ENCODE data around the gene SMG6. TPM values are rescaled to one million over a fixed set of nuclear protein-coding genes. Genes with fewer than 3 reads are reported as not detected.
A peak's percentile ranks its signal among the peaks of the same experiment; 100 is the strongest.

Gene SMG6
- total and polyA plus RNA-seq, 2 of the 13 experiments (the other 11 are each of a cell fraction or from before 2014, with no cell fraction given) = 4.6 to 14.6 TPM

DNA sequence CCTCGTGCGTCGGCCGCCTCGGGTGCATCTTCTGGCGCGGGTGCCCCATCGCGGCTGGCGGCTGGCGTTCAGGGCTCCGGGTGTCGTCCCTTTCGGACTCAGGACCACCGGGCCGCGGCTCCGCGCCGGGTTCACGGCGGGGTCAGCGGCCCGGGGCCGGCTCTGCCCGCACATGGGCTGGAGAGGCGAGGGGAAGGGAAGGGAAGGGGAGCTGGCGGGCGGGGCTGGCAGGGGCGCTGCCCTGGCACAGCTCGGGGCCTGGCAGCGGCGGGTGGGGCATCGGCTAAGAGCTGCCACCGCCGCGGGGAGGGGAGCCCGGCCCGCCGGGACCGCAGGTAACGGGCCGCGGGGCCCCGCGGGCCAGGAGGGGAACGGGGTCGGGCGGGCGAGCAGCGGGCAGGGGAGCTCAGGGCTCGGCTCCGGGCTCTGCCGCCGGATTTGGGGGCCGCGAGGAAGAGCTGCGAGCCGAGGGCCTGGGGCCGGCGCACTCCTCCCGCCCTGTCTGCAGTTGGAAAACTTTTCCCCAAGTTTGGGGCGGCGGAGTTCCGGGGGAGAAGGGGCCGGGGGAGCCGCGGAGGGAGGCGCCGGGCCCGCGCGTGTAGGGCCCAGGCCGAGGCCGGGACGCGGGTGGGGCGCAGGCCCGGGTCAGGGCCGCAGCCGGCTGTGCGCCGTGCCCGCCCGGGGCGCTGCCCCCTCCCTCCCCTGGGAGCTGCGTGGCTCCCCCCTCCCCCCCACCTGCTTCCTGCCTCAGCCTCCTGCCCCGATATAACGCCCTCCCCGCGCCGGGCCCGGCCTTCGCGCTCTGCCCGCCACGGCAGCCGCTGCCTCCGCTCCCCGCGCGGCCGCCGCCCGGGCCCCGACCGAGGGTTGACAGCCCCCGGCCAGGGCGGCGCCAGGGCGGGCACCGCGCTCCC is 248.0 kb downstream of the SMG6 start:
- no TSS peak for BruUV-seq (replicated peaks)
- ChIA-PET CTCF (ENCODE audit: low intra/inter-chr PET ratio, low total read pairs) (interaction anchor here (1.1 to 3.8 kb wide), 2 partner anchors 188 to 189 kb away, joined by 3 to 37 read pairs; no protein-coding TSS in a partner anchor), POLR2A (interaction anchor here (1.1 to 1.5 kb wide), 2 partner anchors 189 to 247 kb away, joined by 3 to 7 read pairs; no protein-coding TSS in a partner anchor)
- FAIRE-seq (no peak), DNase-seq (ENCODE audit: low spot score) (no peak), ATAC-seq (peak; percentile 6)
- H3K27ac ChIP-seq (ENCODE audit: extremely low read length, insufficient read depth, low read length) = no peak overlapping the region
- in situ Hi-C loops (cut with HindIII; ENCODE audit: extremely low pct_ligation_motif_present, low pct_unique_long_range_greater_than_20kb) = no loop called here
- no peak overlapping the region for H2AFZ ChIP-seq (ENCODE audit: low read length)
- intact Hi-C loops (cut with micrococcal nuclease; ENCODE audit: unreplicated experiment) = no loop called here
- H4K20me1 ChIP-seq (ENCODE audit: insufficient read depth, low read length) = peaks cover 20% of the 10 kb centered on the region; the same call in 1 of the 2 replicates
- no peaks in the 10 kb centered on the region for H3K79me2 ChIP-seq (ENCODE audit: insufficient read depth, low read length)
- peak overlapping the region; percentile 80 for H3K4me2 ChIP-seq (ENCODE audit: low read depth, low read length)
- H3K4me3 ChIP-seq (replicated peaks in 1 of 3; ENCODE audit: insufficient read depth in 1 of 3, low read depth in 2 of 3, low read length in 3 of 3) = peak overlapping the region; percentile 48 to 76 (median 65); a peak in 4 of 6 replicates
- H3K4me1 ChIP-seq (ENCODE audit: insufficient read depth, low read length) = peaks cover 25% of the 10 kb centered on the region
- H3K9me3 ChIP-seq (ENCODE audit: low read length) = no peaks in the 10 kb centered on the region
- peaks cover 4 to 25% of the 10 kb centered on the region in 2 experiments; a peak in 4 of 5 replicates for H3K27me3 ChIP-seq (ENCODE audit: control insufficient read depth in 1 of 2, insufficient read depth in 2 of 2, low read length in 2 of 2)
- WGBS (ENCODE audit: low lambda C conversion rate) = 39% methylated on average over 66 of the region's 113 CpGs
- 0 out of 2 replicates have a peak overlapping the region, but pooled peaks have one; percentile 22 for H3K9ac ChIP-seq (ENCODE audit: insufficient read depth, low read depth, low read length)
- H3K36me3 ChIP-seq (replicated peaks in 1 of 2; ENCODE audit: control insufficient read depth in 1 of 2, insufficient read depth in 2 of 2, low read length in 2 of 2) = no peaks in the 10 kb centered on the region
- TF ChIP-seq RBFOX2 (IDR thresholded peaks at IDR 0.05; ENCODE audit: low read depth, low read length) = 0 out of 2 replicates have a peak, but pooled peaks have one; percentile 13
- TF ChIP-seq ZNF883 (CRISPR knock-in tag; IDR thresholded peaks at IDR 0.05; ENCODE audit: not compliant biosample characterization) = peak; percentile 5
- TF ChIP-seq, protein P1, sequence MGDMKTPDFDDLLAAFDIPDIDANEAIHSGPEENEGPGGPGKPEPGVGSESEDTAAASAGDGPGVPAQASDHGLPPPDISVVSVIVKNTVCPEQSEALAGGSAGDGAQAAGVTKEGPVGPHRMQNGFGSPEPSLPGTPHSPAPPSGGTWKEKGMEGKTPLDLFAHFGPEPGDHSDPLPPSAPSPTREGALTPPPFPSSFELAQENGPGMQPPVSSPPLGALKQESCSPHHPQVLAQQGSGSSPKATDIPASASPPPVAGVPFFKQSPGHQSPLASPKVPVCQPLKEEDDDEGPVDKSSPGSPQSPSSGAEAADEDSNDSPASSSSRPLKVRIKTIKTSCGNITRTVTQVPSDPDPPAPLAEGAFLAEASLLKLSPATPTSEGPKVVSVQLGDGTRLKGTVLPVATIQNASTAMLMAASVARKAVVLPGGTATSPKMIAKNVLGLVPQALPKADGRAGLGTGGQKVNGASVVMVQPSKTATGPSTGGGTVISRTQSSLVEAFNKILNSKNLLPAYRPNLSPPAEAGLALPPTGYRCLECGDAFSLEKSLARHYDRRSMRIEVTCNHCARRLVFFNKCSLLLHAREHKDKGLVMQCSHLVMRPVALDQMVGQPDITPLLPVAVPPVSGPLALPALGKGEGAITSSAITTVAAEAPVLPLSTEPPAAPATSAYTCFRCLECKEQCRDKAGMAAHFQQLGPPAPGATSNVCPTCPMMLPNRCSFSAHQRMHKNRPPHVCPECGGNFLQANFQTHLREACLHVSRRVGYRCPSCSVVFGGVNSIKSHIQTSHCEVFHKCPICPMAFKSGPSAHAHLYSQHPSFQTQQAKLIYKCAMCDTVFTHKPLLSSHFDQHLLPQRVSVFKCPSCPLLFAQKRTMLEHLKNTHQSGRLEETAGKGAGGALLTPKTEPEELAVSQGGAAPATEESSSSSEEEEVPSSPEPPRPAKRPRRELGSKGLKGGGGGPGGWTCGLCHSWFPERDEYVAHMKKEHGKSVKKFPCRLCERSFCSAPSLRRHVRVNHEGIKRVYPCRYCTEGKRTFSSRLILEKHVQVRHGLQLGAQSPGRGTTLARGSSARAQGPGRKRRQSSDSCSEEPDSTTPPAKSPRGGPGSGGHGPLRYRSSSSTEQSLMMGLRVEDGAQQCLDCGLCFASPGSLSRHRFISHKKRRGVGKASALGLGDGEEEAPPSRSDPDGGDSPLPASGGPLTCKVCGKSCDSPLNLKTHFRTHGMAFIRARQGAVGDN (CRISPR knock-in tag; IDR thresholded peaks at IDR 0.05) = 0 out of 2 replicates have a peak, but pooled peaks have one; percentile 66
- peak; percentile 90 for TF ChIP-seq HNRNPK (IDR thresholded peaks at IDR 0.05; ENCODE audit: low read depth, low read length, poor library complexity, severe bottlenecking)
- TF ChIP-seq TRIM24 (CRISPR knock-in tag; IDR thresholded peaks at IDR 0.05) = no peak
- no peak for TF ChIP-seq ZMAT5 (CRISPR knock-in tag; IDR thresholded peaks at IDR 0.05; ENCODE audit: borderline replicate concordance, low read depth)
- no peak for TF ChIP-seq NR2F1 (CRISPR knock-in tag; IDR thresholded peaks at IDR 0.05)
- TF ChIP-seq TAF1 (CRISPR knock-in tag; IDR thresholded peaks at IDR 0.05) = no peak
- TF ChIP-seq ATF7-NPFF (CRISPR knock-in tag; IDR thresholded peaks at IDR 0.05; ENCODE audit: low read depth) = peak; percentile 2; the same call in 1 of the 2 replicates
- TF ChIP-seq FOXO4 (CRISPR knock-in tag; conservative IDR thresholded peaks at IDR 0.05) = 0 out of 2 replicates have a peak, but pooled peaks have one; percentile 6
- peak; percentile 49; the same call in 1 of the 2 replicates for TF ChIP-seq KDM5B (CRISPR knock-in tag; IDR thresholded peaks at IDR 0.05; ENCODE audit: borderline replicate concordance)
- 0 out of 2 replicates have a peak, but pooled peaks have one; percentile 15 for TF ChIP-seq ZNF160 (CRISPR knock-in tag; IDR thresholded peaks at IDR 0.05)
- TF ChIP-seq CREM (IDR thresholded peaks at IDR 0.05) = no peak
- TF ChIP-seq CREM (CRISPR knock-in tag; IDR thresholded peaks at IDR 0.05) = no peak
- no peak for TF ChIP-seq SOX6 (IDR thresholded peaks at IDR 0.05)
- no peak for TF ChIP-seq SOX6 (CRISPR knock-in tag; IDR thresholded peaks at IDR 0.05)
- TF ChIP-seq ZNF446 (CRISPR knock-in tag; IDR thresholded peaks at IDR 0.05) = peak; percentile 23; the same call in 1 of the 2 replicates

Data from HepG2 (cell line).